HL-60 (cell line): Measurements from ENCODE around the gene STARD3NL.

Experiments used
- DNase-seq, 2 experiments: peaks; one replicate each; pipeline ENCODE4 v3.0.0-alpha.2; 2010 to 2020; ENCODE audit warnings: low read depth in 1 of 2, low spot score in 1 of 2
- H3K27ac ChIP-seq: fragments of 250-450 bp; sonication (Bioruptor Pico); replicated peaks from 2 replicates; pipeline ENCODE4 v1.5.1; 2020; ENCODE audit warnings: mild to moderate bottlenecking, moderate library complexity
- H3K27me3 ChIP-seq: fragments of 250-450 bp; sonication (Bioruptor Pico); 2 replicates; pipeline ENCODE4 v1.5.1; 2021; ENCODE audit warnings: mild to moderate bottlenecking, moderate library complexity; ENCODE audit not compliant: insufficient read depth, poor library complexity, severe bottlenecking
- H3K4me3 ChIP-seq: replicated peaks from 2 replicates; pipeline ENCODE4 v1.5.1; 2011; ENCODE audit warnings: mild to moderate bottlenecking, control low read depth, low read length; ENCODE audit not compliant: insufficient read depth
- GABPA ChIP-seq: IDR thresholded peaks from 2 replicates; pipeline ENCODE4 v1.6.1; 2012; ENCODE audit warnings: low read depth
- POLR2AphosphoS5 ChIP-seq: IDR thresholded peaks from 2 replicates; pipeline ENCODE4 v1.6.1; 2012; ENCODE audit warnings: low read depth
- SPI1 ChIP-seq: IDR thresholded peaks from 2 replicates; pipeline ENCODE4 v1.6.1; 2012; ENCODE audit warnings: low read depth, mild to moderate bottlenecking, borderline replicate concordance
- TF ChIP-seq, protein P1 (sequence below): IDR thresholded peaks from one replicate; pipeline ENCODE4 v1.5.1; 2011; ENCODE audit warnings: low read length, control low read depth, inconsistent platforms; ENCODE audit not compliant: insufficient read depth
- TF ChIP-seq, protein P2 (sequence below): IDR thresholded peaks from 2 replicates; pipeline ENCODE4 v1.6.1; 2012; ENCODE audit warnings: low read depth; ENCODE audit not compliant: insufficient replicate concordance

STARD3NL gene

DNA sequence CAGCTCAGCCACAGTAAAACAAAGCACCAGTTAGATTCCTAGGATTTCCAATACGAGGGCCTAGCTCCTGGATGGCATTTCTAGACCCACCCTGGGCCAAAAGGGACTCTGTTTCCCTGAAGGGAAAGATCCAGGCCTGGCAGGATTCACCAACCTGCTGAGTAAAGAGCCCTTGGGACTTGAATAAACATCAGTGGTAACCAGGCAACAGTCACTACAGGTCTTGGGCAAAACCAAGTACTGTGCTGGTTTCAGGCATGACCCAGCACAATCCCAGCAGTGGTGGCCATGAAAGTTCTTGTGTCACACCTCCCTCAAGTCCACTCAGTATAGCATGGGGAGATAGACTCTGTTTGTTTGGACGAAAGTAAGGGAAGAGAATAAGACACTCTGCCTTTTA is 31.0 kb upstream of the STARD3NL start:
- Histone ChIP-seq H3K27me3 (no peaks in the 10 kb centered on the region), H3K4me3 (no peak overlapping the region), H3K27ac (no peak overlapping the region)
- TF ChIP-seq, protein P1, sequence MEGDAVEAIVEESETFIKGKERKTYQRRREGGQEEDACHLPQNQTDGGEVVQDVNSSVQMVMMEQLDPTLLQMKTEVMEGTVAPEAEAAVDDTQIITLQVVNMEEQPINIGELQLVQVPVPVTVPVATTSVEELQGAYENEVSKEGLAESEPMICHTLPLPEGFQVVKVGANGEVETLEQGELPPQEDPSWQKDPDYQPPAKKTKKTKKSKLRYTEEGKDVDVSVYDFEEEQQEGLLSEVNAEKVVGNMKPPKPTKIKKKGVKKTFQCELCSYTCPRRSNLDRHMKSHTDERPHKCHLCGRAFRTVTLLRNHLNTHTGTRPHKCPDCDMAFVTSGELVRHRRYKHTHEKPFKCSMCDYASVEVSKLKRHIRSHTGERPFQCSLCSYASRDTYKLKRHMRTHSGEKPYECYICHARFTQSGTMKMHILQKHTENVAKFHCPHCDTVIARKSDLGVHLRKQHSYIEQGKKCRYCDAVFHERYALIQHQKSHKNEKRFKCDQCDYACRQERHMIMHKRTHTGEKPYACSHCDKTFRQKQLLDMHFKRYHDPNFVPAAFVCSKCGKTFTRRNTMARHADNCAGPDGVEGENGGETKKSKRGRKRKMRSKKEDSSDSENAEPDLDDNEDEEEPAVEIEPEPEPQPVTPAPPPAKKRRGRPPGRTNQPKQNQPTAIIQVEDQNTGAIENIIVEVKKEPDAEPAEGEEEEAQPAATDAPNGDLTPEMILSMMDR: no peak
- TF ChIP-seq GABPA: no peak
- TF ChIP-seq SPI1: no peak
- TF ChIP-seq, protein P2, sequence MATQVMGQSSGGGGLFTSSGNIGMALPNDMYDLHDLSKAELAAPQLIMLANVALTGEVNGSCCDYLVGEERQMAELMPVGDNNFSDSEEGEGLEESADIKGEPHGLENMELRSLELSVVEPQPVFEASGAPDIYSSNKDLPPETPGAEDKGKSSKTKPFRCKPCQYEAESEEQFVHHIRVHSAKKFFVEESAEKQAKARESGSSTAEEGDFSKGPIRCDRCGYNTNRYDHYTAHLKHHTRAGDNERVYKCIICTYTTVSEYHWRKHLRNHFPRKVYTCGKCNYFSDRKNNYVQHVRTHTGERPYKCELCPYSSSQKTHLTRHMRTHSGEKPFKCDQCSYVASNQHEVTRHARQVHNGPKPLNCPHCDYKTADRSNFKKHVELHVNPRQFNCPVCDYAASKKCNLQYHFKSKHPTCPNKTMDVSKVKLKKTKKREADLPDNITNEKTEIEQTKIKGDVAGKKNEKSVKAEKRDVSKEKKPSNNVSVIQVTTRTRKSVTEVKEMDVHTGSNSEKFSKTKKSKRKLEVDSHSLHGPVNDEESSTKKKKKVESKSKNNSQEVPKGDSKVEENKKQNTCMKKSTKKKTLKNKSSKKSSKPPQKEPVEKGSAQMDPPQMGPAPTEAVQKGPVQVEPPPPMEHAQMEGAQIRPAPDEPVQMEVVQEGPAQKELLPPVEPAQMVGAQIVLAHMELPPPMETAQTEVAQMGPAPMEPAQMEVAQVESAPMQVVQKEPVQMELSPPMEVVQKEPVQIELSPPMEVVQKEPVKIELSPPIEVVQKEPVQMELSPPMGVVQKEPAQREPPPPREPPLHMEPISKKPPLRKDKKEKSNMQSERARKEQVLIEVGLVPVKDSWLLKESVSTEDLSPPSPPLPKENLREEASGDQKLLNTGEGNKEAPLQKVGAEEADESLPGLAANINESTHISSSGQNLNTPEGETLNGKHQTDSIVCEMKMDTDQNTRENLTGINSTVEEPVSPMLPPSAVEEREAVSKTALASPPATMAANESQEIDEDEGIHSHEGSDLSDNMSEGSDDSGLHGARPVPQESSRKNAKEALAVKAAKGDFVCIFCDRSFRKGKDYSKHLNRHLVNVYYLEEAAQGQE: no peak
- TF ChIP-seq POLR2AphosphoS5: no peak
- DNase-seq: no peak

DNA sequence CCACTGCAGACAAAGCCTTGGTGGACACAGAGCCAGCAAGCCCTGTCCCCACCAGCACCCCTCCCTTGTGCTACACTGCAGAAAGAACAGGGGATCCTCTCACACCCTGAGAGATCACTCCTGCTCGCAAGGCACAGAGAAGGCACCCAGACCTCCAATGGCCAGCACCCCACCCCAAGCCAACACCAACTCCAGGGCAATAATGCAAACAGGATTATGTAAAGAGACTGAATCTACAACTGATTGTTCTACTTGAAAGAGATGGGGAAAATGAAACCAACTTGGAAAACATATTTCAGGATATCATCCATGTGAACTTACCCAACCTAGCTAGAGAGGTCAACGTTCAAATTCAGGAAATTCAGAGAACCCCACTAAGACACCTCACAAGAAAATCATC is 26.5 kb upstream of the STARD3NL start:
- Histone ChIP-seq H3K27me3 (no peaks in the 10 kb centered on the region), H3K27ac (no peak overlapping the region), H3K4me3 (no peak overlapping the region)
- TF ChIP-seq, protein P2: no peak
- TF ChIP-seq GABPA: no peak
- TF ChIP-seq, protein P1: no peak
- DNase-seq: no peak

DNA sequence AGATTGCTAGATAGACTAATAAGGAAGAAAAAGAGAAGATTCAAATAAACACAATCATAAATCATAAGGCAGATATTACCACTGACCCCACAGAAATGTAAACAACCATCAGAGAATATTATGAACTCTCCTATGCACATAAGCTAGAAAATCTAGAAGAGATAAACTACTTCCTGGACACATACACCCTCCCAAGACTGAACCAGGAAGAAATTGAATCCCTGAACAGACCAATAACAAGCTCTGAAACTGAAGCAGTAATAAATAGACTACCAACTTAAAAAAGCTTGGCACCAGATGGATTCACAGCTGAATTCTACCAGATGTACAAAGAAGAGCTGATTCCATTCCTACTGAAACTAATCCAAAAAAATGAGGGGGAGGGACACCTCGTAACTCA is 24.5 kb upstream of the STARD3NL start:
- Histone ChIP-seq H3K27ac (no peak overlapping the region), H3K4me3 (no peak overlapping the region), H3K27me3 (no peaks in the 10 kb centered on the region)
- TF ChIP-seq, protein P2: no peak
- TF ChIP-seq GABPA: no peak
- TF ChIP-seq, protein P1: no peak
- TF ChIP-seq POLR2AphosphoS5: no peak
- no peak for TF ChIP-seq SPI1
- DNase-seq: no peak
